Measurements from ENCODE around the gene UCHL3.

Gene UCHL3

GRCh38 chr13:75628801-75629200, 79.2 kb downstream of the UCHL3 start:
- no peak for DNase-seq (ENCODE audit: low read depth)

- no peak for DNase-seq (ENCODE audit: low read depth)
Measured at GRCh38 chr13:75633285-75633684, 83.7 kb downstream of the UCHL3 start.

- DNase-seq (ENCODE audit: low read depth): no peak
Measured at GRCh38 chr13:75635101-75635827, 85.7 kb downstream of the UCHL3 start.

- DNase-seq (ENCODE audit: low read depth): no peak
Measured at GRCh38 chr13:75635828-75636435, 86.3 kb downstream of the UCHL3 start, which contains the start of gene LMO7. LMO7 (plus strand) TSS chr13:75636330; CDS start chr13:75636658, 328 bp downstream.

GRCh38 chr13:75636436-75637180, 87.0 kb downstream of the UCHL3 start:
- DNase-seq (ENCODE audit: low read depth): no peak

- no peak for DNase-seq (ENCODE audit: low read depth)
Measured at GRCh38 chr13:75637181-75637750, 87.7 kb downstream of the UCHL3 start.

- DNase-seq (ENCODE audit: low read depth): no peak
Measured at GRCh38 chr13:75639454-75639853, 89.9 kb downstream of the UCHL3 start.

- no peak for DNase-seq (ENCODE audit: low read depth)
Measured at GRCh38 chr13:75641026-75641425, 91.4 kb downstream of the UCHL3 start.

GRCh38 chr13:75643182-75643581, 93.6 kb downstream of the UCHL3 start:
- no peak for DNase-seq (ENCODE audit: low read depth)

GRCh38 chr13:75643693-75644092, 94.1 kb downstream of the UCHL3 start:
- DNase-seq (ENCODE audit: low read depth): no peak

- DNase-seq (ENCODE audit: low read depth): no peak
Measured at GRCh38 chr13:75645141-75645540, 95.5 kb downstream of the UCHL3 start.

GRCh38 chr13:75647126-75647784, 97.7 kb downstream of the UCHL3 start:
- DNase-seq (ENCODE audit: low read depth): no peak

GRCh38 chr13:75648446-75648845, 98.9 kb downstream of the UCHL3 start:
- no peak for DNase-seq (ENCODE audit: low read depth)

GRCh38 chr13:75651013-75651412, 101.4 kb downstream of the UCHL3 start:
- no peak for DNase-seq (ENCODE audit: low read depth)

- DNase-seq (ENCODE audit: low read depth): no peak
Measured at GRCh38 chr13:75652726-75653125, 103.1 kb downstream of the UCHL3 start.

Data from stimulated activated CD8-positive, alpha-beta memory T cell treated with anti-CD3 and anti-CD28 coated beads, Interleukin-7, amount 100 ng/mL, for 24 hours (primary cell).